Camera-type eye (tissue), 1 donor: ENCODE measurements around the gene PNPLA2. TPM values are rescaled to one million over a fixed set of nuclear protein-coding genes. Genes with fewer than 3 reads are reported as not detected.

Experiments
- total RNA-seq: library from RNA; depleted of rRNA; stranded (reverse); fragments of >200 nt; gene quantifications from one replicate; pipeline ENCODE4 v1.2.3, GENCODE V29; 2014

The PNPLA2 gene
- 28.0 TPM for total RNA-seq

GRCh38 chr11:818396-819128, at the start of gene PNPLA2:
Gene PNPLA2 (plus strand): TSS chr11:818914. CDS start chr11:819719, 805 bp downstream.

GRCh38 chr11:777288-778255, 41.1 kb upstream of the PNPLA2 start, which contains the start of gene GATD1:
Gene GATD1 (minus strand): TSS chr11:777487. CDS start chr11:777462, 25 bp downstream.

GRCh38 chr11:789943-790342, 28.8 kb upstream of the PNPLA2 start, which contains the start of gene CEND1:
Gene CEND1 (minus strand): TSS chr11:790090. CDS start chr11:788576, 1,514 bp downstream.

GRCh38 chr11:798093-798713, 20.5 kb upstream of the PNPLA2 start, which contains the start of gene SLC25A22:
Gene SLC25A22 (minus strand): TSS chr11:798281. CDS start chr11:795006, 3,275 bp downstream.

GRCh38 chr11:809287-810039, 9.3 kb upstream of the PNPLA2 start, which contains the start of gene RPLP2:
Gene RPLP2 (plus strand): TSS chr11:809967. CDS start chr11:810235, 268 bp downstream.

GRCh38 chr11:827897-828192, 9.1 kb downstream of the PNPLA2 start, which contains the start of gene CRACR2B:
Gene CRACR2B (plus strand): TSS chr11:827919. CDS start chr11:828608, 689 bp downstream.

GRCh38 chr11:832529-833113, 13.9 kb downstream of the PNPLA2 start, which contains the start of gene CD151:
Gene CD151 (plus strand): TSS chr11:832952. CDS start chr11:836070, 3,118 bp downstream.

GRCh38 chr11:842370-843002, 23.8 kb downstream of the PNPLA2 start, which contains the start of the genes POLR2L and TSPAN4:
Gene POLR2L (minus strand): TSS chr11:842529. CDS start chr11:842508, 21 bp downstream.
Gene TSPAN4 (plus strand): TSS chr11:842852. CDS start chr11:850305, 7,453 bp downstream.

Other genes starting within 250 kb of the PNPLA2 start
- gene PHRF1, start 242.4 kb upstream of the PNPLA2 start, total RNA-seq: 34.7 TPM
- gene IRF7, start 203.0 kb upstream of the PNPLA2 start, total RNA-seq: 12.1 TPM
- 0.88 TPM for gene CDHR5, start 194.0 kb upstream of the PNPLA2 start, total RNA-seq
- gene SCT, start 191.7 kb upstream of the PNPLA2 start, total RNA-seq: not detected
- gene DRD4, start 181.6 kb upstream of the PNPLA2 start, total RNA-seq: 1.2 TPM
- 31.4 TPM for gene DEAF1, start 123.7 kb upstream of the PNPLA2 start, total RNA-seq
- 18.5 TPM for gene TMEM80, start 123.1 kb upstream of the PNPLA2 start, total RNA-seq
- 14.1 TPM for gene EPS8L2, start 112.7 kb upstream of the PNPLA2 start, total RNA-seq
- gene TALDO1, start 71.5 kb upstream of the PNPLA2 start, total RNA-seq: 91.0 TPM
- 42.8 TPM for gene GATD1, start 41.4 kb upstream of the PNPLA2 start, total RNA-seq
- gene CEND1, start 28.8 kb upstream of the PNPLA2 start, total RNA-seq: 6.4 TPM
- 27.7 TPM for gene SLC25A22, start 20.6 kb upstream of the PNPLA2 start, total RNA-seq
- gene PIDD1, start 13.7 kb upstream of the PNPLA2 start, total RNA-seq: 17.8 TPM
- 169 TPM for gene RPLP2, start 8.9 kb upstream of the PNPLA2 start, total RNA-seq
- 9.5 TPM for gene CRACR2B, start 9.0 kb downstream of the PNPLA2 start, total RNA-seq
- 149 TPM for gene CD151, start 14.0 kb downstream of the PNPLA2 start, total RNA-seq
- gene POLR2L, start 23.6 kb downstream of the PNPLA2 start, total RNA-seq: 23.9 TPM
- 62.2 TPM for gene TSPAN4, start 23.9 kb downstream of the PNPLA2 start, total RNA-seq
- 86.6 TPM for gene CHID1, start 91.9 kb downstream of the PNPLA2 start, total RNA-seq
- 55.5 TPM for gene AP2A2, start 107.0 kb downstream of the PNPLA2 start, total RNA-seq
- gene MUC6, start 217.8 kb downstream of the PNPLA2 start, total RNA-seq: not detected